GM21786 (cell line): Measurements from ENCODE around the gene CLMN.

ENCODE experiments used
- ATAC-seq: cut with Tn5 transposase; IDR thresholded peaks from one replicate; pipeline ENCODE4 v1.9.1; 2021; ENCODE audit not compliant: unreplicated experiment

CLMN gene

GRCh38 chr14:95341564-95341963, 21.9 kb upstream of the CLMN start:
- ATAC-seq: no peak

- no peak for ATAC-seq
Measured at GRCh38 chr14:95341115-95341514, 21.4 kb upstream of the CLMN start.

- no peak for ATAC-seq
Measured at GRCh38 chr14:95340201-95340697, 20.5 kb upstream of the CLMN start.

- ATAC-seq: no peak
Measured at GRCh38 chr14:95339301-95339865, 19.7 kb upstream of the CLMN start.

GRCh38 chr14:95338436-95338835, 18.7 kb upstream of the CLMN start:
- no peak for ATAC-seq

- no peak for ATAC-seq
Measured at GRCh38 chr14:95337041-95337595, 17.4 kb upstream of the CLMN start.

- no peak for ATAC-seq
Measured at GRCh38 chr14:95336192-95336760, 16.6 kb upstream of the CLMN start.

- no peak for ATAC-seq
Measured at GRCh38 chr14:95335071-95335470, 15.4 kb upstream of the CLMN start.

GRCh38 chr14:95334044-95334443, 14.3 kb upstream of the CLMN start:
- no peak for ATAC-seq

GRCh38 chr14:95332641-95333040, 12.9 kb upstream of the CLMN start:
- ATAC-seq: no peak

GRCh38 chr14:95331708-95332408, 12.2 kb upstream of the CLMN start:
- ATAC-seq: no peak

GRCh38 chr14:95330591-95331370, 11.1 kb upstream of the CLMN start:
- no peak for ATAC-seq

GRCh38 chr14:95329941-95330340, 10.2 kb upstream of the CLMN start:
- no peak for ATAC-seq

GRCh38 chr14:95328729-95329503, 9.2 kb upstream of the CLMN start:
- ATAC-seq: no peak

GRCh38 chr14:95327558-95328374, 8.1 kb upstream of the CLMN start:
- peak; percentile 93 for ATAC-seq

GRCh38 chr14:95326987-95327386, 7.3 kb upstream of the CLMN start:
- ATAC-seq: peak; percentile 35

- ATAC-seq: no peak
Measured at GRCh38 chr14:95323917-95324316, 4.2 kb upstream of the CLMN start.

- ATAC-seq: no peak
Measured at GRCh38 chr14:95323361-95323760, 3.7 kb upstream of the CLMN start.

- ATAC-seq: no peak
Measured at GRCh38 chr14:95322651-95323050, 2.9 kb upstream of the CLMN start.
